ENCODE results near the gene UQCRH.
"Not testable (repeated sequence)": the region's sequence is repeated elsewhere in the genome, so short reads cannot be mapped to it uniquely, and the experiment has no call there.

The UQCRH gene

GRCh38 chr1:46337409-46337808 lies 33.9 kb downstream of the UQCRH start:
- DNase-seq = not testable (repeated sequence)

GRCh38 chr1:46340404-46341221 lies 37.1 kb downstream of the UQCRH start, which contains the start of gene NSUN4:
TSS of gene NSUN4 (plus strand) at chr1:46340807. CDS start at chr1:46340827, 20 bp downstream.
- DNase-seq = peak; percentile 78

GRCh38 chr1:46341222-46342083 lies 38.0 kb downstream of the UQCRH start:
- no peak for DNase-seq

- DNase-seq = no peak
Measured at GRCh38 chr1:46342084-46342656, 38.7 kb downstream of the UQCRH start.

GRCh38 chr1:46342677-46343350 lies 39.3 kb downstream of the UQCRH start:
- no peak for DNase-seq

- DNase-seq = no peak
Measured at GRCh38 chr1:46343351-46343695, 39.8 kb downstream of the UQCRH start.

- DNase-seq = no peak
Measured at GRCh38 chr1:46343705-46344104, 40.2 kb downstream of the UQCRH start.

GRCh38 chr1:46344481-46344880 lies 41.0 kb downstream of the UQCRH start:
- no peak for DNase-seq

- no peak for DNase-seq
Measured at GRCh38 chr1:46345281-46345680, 41.8 kb downstream of the UQCRH start.

- DNase-seq = no peak
Measured at GRCh38 chr1:46352363-46352762, 48.9 kb downstream of the UQCRH start.

GRCh38 chr1:46355920-46356319 lies 52.4 kb downstream of the UQCRH start:
- DNase-seq = not testable (repeated sequence)

GRCh38 chr1:46362158-46362557 lies 58.7 kb downstream of the UQCRH start:
- DNase-seq = no peak

- no peak for DNase-seq
Measured at GRCh38 chr1:46363121-46363520, 59.6 kb downstream of the UQCRH start.

- no peak for DNase-seq
Measured at GRCh38 chr1:46364612-46365011, 61.1 kb downstream of the UQCRH start.

GRCh38 chr1:46365796-46366195 lies 62.3 kb downstream of the UQCRH start:
- DNase-seq = not testable (repeated sequence)

Data from NCI-H187 treated with DMSO at 0.1 percent for 48 hours (cell line).